C4-2B (cell line): ENCODE data around the gene HMGCLL1.

Experiments used
- H3K27ac ChIP-seq: fragments of 450-650 bp; 2 replicates; pipeline ENCODE4 v1.5.1; 2017
- CTCF ChIP-seq: fragments of 450-650 bp; conservative IDR thresholded peaks from 2 replicates; pipeline ENCODE4 v1.5.1; 2017; ENCODE audit warnings: mild to moderate bottlenecking
- ZFX ChIP-seq: fragments of 450-650 bp; IDR thresholded peaks from 2 replicates; pipeline ENCODE4 v1.6.1; 2017

The HMGCLL1 gene

GRCh38 chr6:55562318-55562717 is 16.7 kb downstream of the HMGCLL1 start:
- H3K27ac ChIP-seq, result no peak overlapping the region
- TF ChIP-seq CTCF (no peak), ZFX (no peak)

- no peak overlapping the region for H3K27ac ChIP-seq
- TF ChIP-seq ZFX (no peak), CTCF (no peak)
Observed at GRCh38 chr6:55560290-55560885, 18.6 kb downstream of the HMGCLL1 start.

- TF ChIP-seq CTCF (no peak), ZFX (no peak)
- no peak overlapping the region for H3K27ac ChIP-seq
Observed at GRCh38 chr6:55557146-55557545, 21.8 kb downstream of the HMGCLL1 start.

GRCh38 chr6:55545791-55546190 is 33.2 kb downstream of the HMGCLL1 start:
- TF ChIP-seq ZFX, result no peak
- TF ChIP-seq CTCF, result no peak
- H3K27ac ChIP-seq, result no peak overlapping the region

GRCh38 chr6:55543633-55544309 is 35.2 kb downstream of the HMGCLL1 start:
- TF ChIP-seq CTCF (peak; percentile 47), ZFX (no peak)
- H3K27ac ChIP-seq, result no peak overlapping the region; the same call in 1 of the 2 replicates

GRCh38 chr6:55541024-55541423 is 38.0 kb downstream of the HMGCLL1 start:
- TF ChIP-seq ZFX (no peak), CTCF (no peak)
- no peak overlapping the region for H3K27ac ChIP-seq

GRCh38 chr6:55536391-55536956 is 42.5 kb downstream of the HMGCLL1 start:
- TF ChIP-seq ZFX, result no peak
- no peak overlapping the region for H3K27ac ChIP-seq
